Liver (tissue), 3 donors: ENCODE measurements around the gene ERBB4.

ENCODE experiments used
- ATF3 ChIP-seq: IDR thresholded peaks from 2 replicates; pipeline ENCODE4 v1.6.1; 2016; ENCODE audit warnings: antibody characterized with exemption
- CTCF ChIP-seq: fragments of 150-350 bp; IDR thresholded peaks from 2 replicates; pipeline ENCODE4 v1.5.1; 2017; ENCODE audit warnings: improper control_type of control experiment, low read depth, low read length; ENCODE audit not compliant: missing input control
- MAX ChIP-seq: IDR thresholded peaks from 2 replicates; pipeline ENCODE4 v1.6.1; 2016; ENCODE audit warnings: antibody characterized with exemption
- REST ChIP-seq: IDR thresholded peaks from 2 replicates; pipeline ENCODE4 v1.6.1; 2016; ENCODE audit warnings: antibody characterized with exemption, mild to moderate bottlenecking
- SP1 ChIP-seq: IDR thresholded peaks from 2 replicates; pipeline ENCODE4 v1.6.1; 2018; ENCODE audit warnings: antibody characterized with exemption, mild to moderate bottlenecking
- TAF1 ChIP-seq: conservative IDR thresholded peaks from 2 replicates; pipeline ENCODE4 v1.6.1; 2016; ENCODE audit warnings: antibody characterized with exemption, mild to moderate bottlenecking
- YY1 ChIP-seq: IDR thresholded peaks from 2 replicates; pipeline ENCODE4 v1.6.1; 2016; ENCODE audit warnings: antibody characterized with exemption, mild to moderate bottlenecking
- ZBTB33 ChIP-seq: IDR thresholded peaks from 2 replicates; pipeline ENCODE4 v1.6.1; 2016; ENCODE audit warnings: antibody characterized with exemption
- donor health status: healthy.
- donor health status: healthy.

- TF ChIP-seq ATF3 (no peak), CTCF (no peak), MAX (no peak), SP1 (no peak), YY1 (no peak), TAF1 (no peak), REST (no peak), ZBTB33 (no peak)
Observed at GRCh38 chr2:211371465-211371864, 1167.1 kb downstream of the ERBB4 start.
